ENCODE data around the gene DPEP2. TPM values are rescaled to one million over a fixed set of nuclear protein-coding genes. Genes with fewer than 3 reads are reported as not detected.
"Not testable (repeated sequence)": the region's sequence is repeated elsewhere in the genome, so short reads cannot be mapped to it uniquely, and the experiment has no call there.

Gene DPEP2
- total and polyA plus RNA-seq, 10 of the 15 experiments (the other 5 are each of a cell fraction or from before 2014, with no cell fraction given): 0.04 to 4.0 (median 2.1) TPM

GRCh38 chr16:67999985-68000384 lies 701 bp upstream of the DPEP2 start:
- in situ Hi-C loops (cut with MboI): no loop called here
- Histone ChIP-seq H3K4me3 (no peak overlapping the region), H3K9ac (ENCODE audit: control insufficient read depth, insufficient read depth, low read length) (no peak overlapping the region), H3K27me3 (replicated peaks in 1 of 2; ENCODE audit: control insufficient read depth in 2 of 2, insufficient read depth in 2 of 2, low read length in 1 of 2) (no peaks in the 10 kb centered on the region), H3K79me2 (ENCODE audit: control insufficient read depth, insufficient read depth, low read length) (no peaks in the 10 kb centered on the region), H3K9me3 (replicated peaks; ENCODE audit: control insufficient read depth, insufficient read depth, low read length) (no peaks in the 10 kb centered on the region), H4K20me1 (ENCODE audit: control insufficient read depth, insufficient read depth) (no peaks in the 10 kb centered on the region), H3K4me1 (ENCODE audit: control insufficient read depth, insufficient read depth, low read length) (peaks cover 24% of the 10 kb centered on the region), H3K36me3 (ENCODE audit: control insufficient read depth in 2 of 2, insufficient read depth in 2 of 2, low read length in 1 of 2) (no peaks in the 10 kb centered on the region), H3K27ac (ENCODE audit: control insufficient read depth, insufficient read depth) (no peak overlapping the region), H2AFZ (ENCODE audit: control insufficient read depth, low read depth, low read length) (peak overlapping the region; percentile 79), H3K4me2 (ENCODE audit: control insufficient read depth, insufficient read depth) (no peak overlapping the region)
- ATAC-seq (peak; percentile 35; the same call in 2 of the 3 replicates), DNase-seq (ENCODE audit: low read depth, low spot score) (no peak), FAIRE-seq (no peak)
- intact Hi-C loops (cut with micrococcal nuclease; ENCODE audit: unreplicated experiment): no loop called here
- TF ChIP-seq POU2F2 (IDR thresholded peaks at IDR 0.05; ENCODE audit: borderline replicate concordance, low read depth, low read length) (peak; percentile 70; the same call in 2 of the 3 replicates), ATF7 (IDR thresholded peaks at IDR 0.05; ENCODE audit: low read depth) (no peak)
- ChIA-PET CTCF (interaction anchor here (1.2 kb wide), 1 partner anchor 58 kb away, joined by 3 read pairs; no protein-coding TSS in a partner anchor), SMC1A (ENCODE audit: uncharacterized antibody, unreplicated experiment) (no interaction called here), RAD21 (ENCODE audit: unreplicated experiment) (no interaction called here), POLR2A (interaction anchor here (0.7 to 1.0 kb wide), 3 partner anchors 8 to 75 kb away, joined by 3 to 4 read pairs (median 3); no protein-coding TSS in a partner anchor)
- BruUV-seq (replicated peaks): no TSS peak
- WGBS (ENCODE audit: insufficient coverage, insufficient replicate concordance, low lambda C conversion rate, missing lambda C conversion rate): 13% methylated on average over 2 of the region's 2 CpGs

GRCh38 chr16:67998231-67998778 lies 979 bp downstream of the DPEP2 start:
- in situ Hi-C loops (cut with MboI); intact Hi-C loops (cut with micrococcal nuclease; ENCODE audit: unreplicated experiment); H3K9me3 ChIP-seq (replicated peaks; ENCODE audit: control insufficient read depth, insufficient read depth, low read length); FAIRE-seq; H3K27ac ChIP-seq (ENCODE audit: control insufficient read depth, insufficient read depth); BruUV-seq (replicated peaks); H3K79me2 ChIP-seq (ENCODE audit: control insufficient read depth, insufficient read depth, low read length); H2AFZ ChIP-seq (ENCODE audit: control insufficient read depth, low read depth, low read length); H3K4me2 ChIP-seq (ENCODE audit: control insufficient read depth, insufficient read depth); H3K4me3 ChIP-seq; H3K9ac ChIP-seq (ENCODE audit: control insufficient read depth, insufficient read depth, low read length); H3K36me3 ChIP-seq (ENCODE audit: control insufficient read depth in 2 of 2, insufficient read depth in 2 of 2, low read length in 1 of 2); DNase-seq (ENCODE audit: low read depth, low spot score); H3K27me3 ChIP-seq (replicated peaks in 1 of 2; ENCODE audit: control insufficient read depth in 2 of 2, insufficient read depth in 2 of 2, low read length in 1 of 2); ATAC-seq; H4K20me1 ChIP-seq (ENCODE audit: control insufficient read depth, insufficient read depth): not testable (repeated sequence)
- ChIA-PET CTCF (interaction anchor here (0.9 to 1.1 kb wide), 3 partner anchors 24 to 94 kb away, joined by 3 to 6 read pairs (median 6); partner anchors contain the start of genes DDX28 and DUS2), RAD21 (ENCODE audit: unreplicated experiment) (interaction anchor here (1.5 kb wide), 1 partner anchor 43 kb away, joined by 3 read pairs; no protein-coding TSS in a partner anchor), SMC1A (ENCODE audit: uncharacterized antibody, unreplicated experiment) (interaction anchor here (1.5 kb wide), 1 partner anchor 63 kb away, joined by 3 read pairs; no protein-coding TSS in a partner anchor), POLR2A (interaction anchor here (0.6 kb wide), 1 partner anchor 97 kb away, joined by 3 read pairs; no protein-coding TSS in a partner anchor)
- 96% methylated on average over 20 of the region's 36 CpGs for WGBS (ENCODE audit: insufficient coverage, insufficient replicate concordance, low lambda C conversion rate, missing lambda C conversion rate)
- H3K4me1 ChIP-seq (ENCODE audit: control insufficient read depth, insufficient read depth, low read length): peaks cover 32% of the 10 kb centered on the region

All from GM12878 (cell line).